SW480 (cell line): ENCODE results near the gene SLC16A2.
"Not testable (repeated sequence)": the region's sequence is repeated elsewhere in the genome, so short reads cannot be mapped to it uniquely, and the experiment has no call there.

ENCODE experiments used
- DNase-seq: peaks from one replicate; pipeline ENCODE4 v3.0.0-alpha.2; 2016; ENCODE audit warnings: low spot score

The SLC16A2 gene

GRCh38 chrX:74446876-74447275 is 25.6 kb downstream of the SLC16A2 start:
- no peak for DNase-seq

GRCh38 chrX:74448669-74449068 is 27.4 kb downstream of the SLC16A2 start:
- no peak for DNase-seq

- DNase-seq: peak; percentile 52
Measured at GRCh38 chrX:74449322-74449936, 28.1 kb downstream of the SLC16A2 start.

- no peak for DNase-seq
Measured at GRCh38 chrX:74449937-74450330, 28.6 kb downstream of the SLC16A2 start.

- DNase-seq: peak; percentile 57
Measured at GRCh38 chrX:74450803-74451449, 29.6 kb downstream of the SLC16A2 start.

- DNase-seq: no peak
Measured at GRCh38 chrX:74451450-74452198, 30.3 kb downstream of the SLC16A2 start.

GRCh38 chrX:74452199-74452481 is 30.8 kb downstream of the SLC16A2 start:
- DNase-seq: no peak

- no peak for DNase-seq
Measured at GRCh38 chrX:74453178-74453577, 31.9 kb downstream of the SLC16A2 start.

GRCh38 chrX:74454233-74454632 is 32.9 kb downstream of the SLC16A2 start:
- DNase-seq: not testable (repeated sequence)

- DNase-seq: peak; percentile 75
Measured at GRCh38 chrX:74458736-74459135, 37.4 kb downstream of the SLC16A2 start.

GRCh38 chrX:74461384-74461783 is 40.1 kb downstream of the SLC16A2 start:
- no peak for DNase-seq

GRCh38 chrX:74464722-74465121 is 43.4 kb downstream of the SLC16A2 start:
- no peak for DNase-seq

- DNase-seq: no peak
Measured at GRCh38 chrX:74465424-74465823, 44.1 kb downstream of the SLC16A2 start.

- no peak for DNase-seq
Measured at GRCh38 chrX:74467656-74468055, 46.4 kb downstream of the SLC16A2 start.

GRCh38 chrX:74473116-74473515 is 51.8 kb downstream of the SLC16A2 start:
- not testable (repeated sequence) for DNase-seq

GRCh38 chrX:74490247-74490646 is 69.0 kb downstream of the SLC16A2 start:
- no peak for DNase-seq

GRCh38 chrX:74492720-74493201 is 71.5 kb downstream of the SLC16A2 start:
- no peak for DNase-seq

- DNase-seq: no peak
Measured at GRCh38 chrX:74493806-74494205, 72.5 kb downstream of the SLC16A2 start.

GRCh38 chrX:74498924-74499323 is 77.6 kb downstream of the SLC16A2 start:
- DNase-seq: no peak

- no peak for DNase-seq
Measured at GRCh38 chrX:74500067-74500466, 78.8 kb downstream of the SLC16A2 start.

- no peak for DNase-seq
Measured at GRCh38 chrX:74500555-74500954, 79.3 kb downstream of the SLC16A2 start.

GRCh38 chrX:74505437-74505836 is 84.1 kb downstream of the SLC16A2 start:
- DNase-seq: no peak
